ENCODE data around the gene TSPOAP1.

TSPOAP1 gene

GRCh38 chr17:58326609-58327362 is 1.8 kb downstream of the TSPOAP1 start:
- no peak overlapping the region for H3K4me3 ChIP-seq (ENCODE audit: low read length)
- no peak for TF ChIP-seq CTCF (IDR thresholded peaks at IDR 0.05; ENCODE audit: insufficient read depth, low read depth, low read length, missing control alignments)
- no peak for DNase-seq (ENCODE audit: low read depth)

GRCh38 chr17:58325976-58326468 is 2.6 kb downstream of the TSPOAP1 start:
- no peak for TF ChIP-seq CTCF (IDR thresholded peaks at IDR 0.05; ENCODE audit: insufficient read depth, low read depth, low read length, missing control alignments)
- no peak for DNase-seq (ENCODE audit: low read depth)

GRCh38 chr17:58325289-58325726 is 3.3 kb downstream of the TSPOAP1 start:
- DNase-seq (ENCODE audit: low read depth), result no peak
- H3K4me3 ChIP-seq (ENCODE audit: low read length), result peak overlapping the region; percentile 52
- TF ChIP-seq CTCF (IDR thresholded peaks at IDR 0.05; ENCODE audit: insufficient read depth, low read depth, low read length, missing control alignments), result no peak

More at GRCh38 chr17:58325976-58326468, 2.6 kb downstream of the TSPOAP1 start:
- no peak overlapping the region for H3K4me3 ChIP-seq (ENCODE audit: low read length)

GRCh38 chr17:58324409-58325288 is 3.9 kb downstream of the TSPOAP1 start:
- H3K4me3 ChIP-seq (ENCODE audit: low read length), result peak overlapping the region; percentile 52
- DNase-seq (ENCODE audit: low read depth), result peak; percentile 31

GRCh38 chr17:58324056-58324408 is 4.6 kb downstream of the TSPOAP1 start:
- H3K4me3 ChIP-seq (ENCODE audit: low read length), result peak overlapping the region; percentile 29
- TF ChIP-seq CTCF (IDR thresholded peaks at IDR 0.05; ENCODE audit: insufficient read depth, low read depth, low read length, missing control alignments), result no peak
- DNase-seq (ENCODE audit: low read depth), result no peak

More at GRCh38 chr17:58324409-58325288, 3.9 kb downstream of the TSPOAP1 start:
- no peak for TF ChIP-seq CTCF (IDR thresholded peaks at IDR 0.05; ENCODE audit: insufficient read depth, low read depth, low read length, missing control alignments)

- H3K4me3 ChIP-seq (ENCODE audit: low read length), result peak overlapping the region; percentile 29
- DNase-seq (ENCODE audit: low read depth), result no peak
- TF ChIP-seq CTCF (IDR thresholded peaks at IDR 0.05; ENCODE audit: insufficient read depth, low read depth, low read length, missing control alignments), result no peak
Measured at GRCh38 chr17:58323366-58324055, 5.1 kb downstream of the TSPOAP1 start.

All from epithelial cell of esophagus (primary cell).